ENCODE results near the gene ENDOD1.
"Not testable (repeated sequence)": the region's sequence is repeated elsewhere in the genome, so short reads cannot be mapped to it uniquely, and the experiment has no call there.

Gene ENDOD1

GRCh38 chr11:95104121-95104830 is 14.6 kb downstream of the ENDOD1 start:
- no peak for DNase-seq (ENCODE audit: low spot score)

DNA sequence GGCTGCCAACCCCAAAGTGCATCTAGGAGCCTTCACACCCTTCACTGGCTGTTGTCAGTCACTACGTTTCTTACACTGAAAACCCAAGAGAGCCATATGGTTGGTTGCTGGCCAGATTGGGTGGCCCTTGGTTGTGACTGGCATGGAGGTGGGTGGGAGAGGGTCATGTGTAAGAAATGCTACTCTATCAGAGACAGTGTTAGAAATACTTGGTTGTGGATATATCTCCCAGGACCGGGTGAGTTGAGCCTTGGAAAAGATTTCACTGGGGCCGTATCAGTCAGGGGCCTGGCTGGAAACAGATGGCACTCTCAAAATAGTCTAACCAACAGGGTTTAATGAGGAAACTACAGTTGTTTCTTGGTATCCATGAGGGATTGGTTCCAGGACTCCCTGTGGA is 15.2 kb downstream of the ENDOD1 start:
- no peak for DNase-seq (ENCODE audit: low spot score)

DNA sequence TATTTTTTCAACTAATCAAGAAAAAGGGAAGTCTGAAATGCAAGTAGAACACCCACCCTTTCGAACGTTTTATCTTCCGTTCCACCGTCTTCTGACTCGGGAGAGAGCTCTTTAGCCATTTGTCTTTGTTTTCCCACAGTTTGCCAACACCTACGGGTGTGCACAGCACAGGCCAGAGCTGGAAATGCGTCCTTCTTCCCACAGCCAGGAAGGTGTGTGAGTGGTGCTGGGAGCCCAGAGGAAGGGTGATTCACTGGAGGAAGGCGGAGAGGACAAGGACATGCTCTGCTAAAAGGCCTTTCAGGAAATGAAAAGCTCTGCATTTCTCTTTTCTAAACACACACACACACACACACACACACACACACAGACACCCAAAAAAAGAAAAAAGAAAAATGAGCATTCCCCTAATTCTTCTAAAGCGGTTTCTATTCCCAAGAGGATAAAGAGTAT is 18.5 kb downstream of the ENDOD1 start:
- no peak for DNase-seq (ENCODE audit: low spot score)

DNA sequence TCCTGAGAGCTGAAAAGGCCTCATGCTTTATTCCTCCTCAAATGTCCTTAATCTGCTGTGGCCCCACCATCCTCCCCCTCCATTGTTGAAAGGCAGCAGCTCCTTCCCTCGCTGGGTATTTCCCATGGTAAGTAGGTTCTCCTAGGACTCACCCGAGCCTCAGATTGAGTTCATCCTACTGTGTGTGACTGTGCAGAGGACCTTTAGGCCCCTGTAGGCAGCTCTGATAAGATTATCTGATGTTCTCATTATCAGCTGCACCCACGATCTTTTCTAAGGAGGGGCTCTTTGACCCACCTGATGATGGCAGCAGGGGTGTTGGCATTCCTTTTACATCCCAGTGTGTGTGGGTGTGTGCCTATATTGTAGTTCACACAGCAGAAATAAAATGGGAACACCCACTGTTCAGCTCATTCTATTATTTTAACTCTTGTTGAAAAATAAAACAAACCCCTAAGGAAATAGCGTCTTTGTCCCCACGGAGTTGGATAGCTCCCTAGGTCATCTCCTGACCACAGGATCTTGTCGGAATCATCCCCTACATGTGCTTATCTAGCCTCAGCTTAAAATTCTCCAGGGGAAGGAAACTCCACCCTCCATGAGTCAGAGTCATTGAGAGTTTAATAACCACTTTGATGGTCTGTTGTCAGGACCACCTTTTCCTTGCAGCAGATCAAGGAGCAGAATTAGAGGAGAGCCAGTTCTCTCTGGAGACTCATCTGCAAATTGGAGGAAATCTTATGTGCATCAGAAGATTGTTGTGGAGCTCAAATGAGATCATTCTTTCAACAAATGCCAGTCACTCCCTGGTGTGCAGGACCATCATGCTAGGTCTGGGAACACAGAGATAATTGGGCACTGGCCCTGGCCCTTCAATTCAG is 19.3 kb downstream of the ENDOD1 start:
- no peak for DNase-seq (ENCODE audit: low spot score)

DNA sequence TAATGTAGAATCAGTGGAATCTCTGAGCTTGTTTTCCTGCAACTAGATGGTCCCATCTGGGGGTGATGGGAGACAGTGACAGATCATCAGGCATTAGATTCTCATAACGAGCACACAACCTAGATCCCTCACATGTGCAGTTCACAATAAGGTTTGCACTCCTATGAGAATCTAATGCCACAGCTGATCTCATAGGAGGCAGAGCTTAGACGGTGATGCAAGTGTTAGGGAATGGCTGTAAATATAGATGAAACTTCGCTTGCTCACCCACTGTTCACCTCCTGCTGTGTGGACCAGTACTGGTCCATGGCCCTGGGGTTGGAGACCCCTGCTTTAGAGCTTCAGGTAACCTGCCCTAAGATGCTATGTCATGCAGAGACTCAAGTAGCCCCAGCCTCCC is 21.8 kb downstream of the ENDOD1 start:
- DNase-seq (ENCODE audit: low spot score) = not testable (repeated sequence)

GRCh38 chr11:95111923-95112540 is 22.4 kb downstream of the ENDOD1 start:
- DNase-seq (ENCODE audit: low spot score) = no peak

- no peak for DNase-seq (ENCODE audit: low spot score)
Measured at GRCh38 chr11:95115597-95115996, 26.0 kb downstream of the ENDOD1 start.

DNA sequence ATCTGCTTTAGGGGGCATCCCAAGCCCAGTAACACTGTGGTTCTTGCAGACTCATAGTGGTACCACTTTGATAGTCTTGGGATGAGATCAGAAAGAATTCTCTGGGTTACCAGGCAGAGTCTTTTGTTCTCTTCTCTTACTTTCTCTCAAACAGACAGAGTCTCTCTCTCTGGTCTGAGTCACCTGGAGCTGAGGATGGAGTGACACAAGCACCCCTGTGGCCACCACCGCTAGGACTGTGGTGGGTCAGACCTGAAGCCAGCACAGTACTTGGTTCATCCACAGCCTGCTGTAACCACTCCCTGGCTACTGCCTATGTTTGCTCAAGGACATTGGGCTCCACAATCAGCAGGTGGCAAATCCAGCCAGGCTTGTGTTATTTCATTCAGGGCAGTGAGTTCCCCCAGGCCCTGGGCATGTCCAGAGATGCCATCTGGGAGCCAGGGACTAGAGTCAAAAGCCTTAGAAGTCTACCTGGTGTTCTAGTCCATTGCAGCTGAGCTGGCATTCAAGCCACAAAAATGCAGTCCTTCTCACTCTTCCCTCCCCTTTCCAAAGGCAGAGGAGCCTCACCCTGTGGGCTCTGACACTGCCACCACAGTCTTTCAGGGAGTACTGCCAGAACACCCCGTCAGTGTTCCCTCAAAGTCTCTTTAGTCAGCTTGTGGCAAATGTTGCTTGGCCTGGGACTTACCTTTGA is 29.9 kb downstream of the ENDOD1 start:
- no peak for DNase-seq (ENCODE audit: low spot score)

DNA sequence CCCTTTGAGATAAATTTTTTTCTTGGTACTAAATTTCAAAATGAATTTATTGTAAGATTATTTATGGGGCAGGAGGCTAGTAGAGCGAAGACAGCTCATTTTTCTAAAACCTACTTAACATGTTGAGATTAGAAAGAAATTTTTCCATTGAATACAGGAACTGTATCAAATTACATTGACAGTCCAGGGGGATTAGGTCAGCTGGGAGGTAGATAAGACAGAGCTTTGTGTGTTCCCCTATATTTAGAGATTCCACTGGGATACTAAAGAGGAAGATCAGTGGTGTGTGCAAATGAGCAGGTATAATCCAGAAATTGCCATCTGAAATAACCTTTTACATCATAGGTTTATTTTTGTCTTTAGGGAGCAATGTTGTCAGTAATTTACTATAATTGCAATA is 32.1 kb downstream of the ENDOD1 start:
- DNase-seq (ENCODE audit: low spot score) = no peak

DNA sequence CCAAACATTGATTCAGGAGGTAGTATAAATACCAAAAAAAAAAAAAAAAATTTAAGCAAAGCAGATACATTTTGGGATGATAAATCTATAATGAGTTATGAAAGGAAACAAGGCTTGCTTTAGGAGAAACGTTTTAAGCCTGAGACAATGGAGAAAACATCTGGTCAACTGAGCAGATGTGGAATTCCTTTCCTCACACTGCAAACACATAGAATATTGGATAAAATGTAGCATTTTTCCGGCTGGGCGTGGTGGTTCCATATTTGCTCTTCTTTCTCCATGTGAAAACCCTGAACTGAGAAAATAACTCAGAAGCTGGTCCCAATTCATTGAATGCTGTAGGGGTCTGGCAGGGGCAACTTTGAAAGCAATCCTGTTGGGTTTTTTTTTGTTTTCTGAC is 33.9 kb downstream of the ENDOD1 start:
- no peak for DNase-seq (ENCODE audit: low spot score)

DNA sequence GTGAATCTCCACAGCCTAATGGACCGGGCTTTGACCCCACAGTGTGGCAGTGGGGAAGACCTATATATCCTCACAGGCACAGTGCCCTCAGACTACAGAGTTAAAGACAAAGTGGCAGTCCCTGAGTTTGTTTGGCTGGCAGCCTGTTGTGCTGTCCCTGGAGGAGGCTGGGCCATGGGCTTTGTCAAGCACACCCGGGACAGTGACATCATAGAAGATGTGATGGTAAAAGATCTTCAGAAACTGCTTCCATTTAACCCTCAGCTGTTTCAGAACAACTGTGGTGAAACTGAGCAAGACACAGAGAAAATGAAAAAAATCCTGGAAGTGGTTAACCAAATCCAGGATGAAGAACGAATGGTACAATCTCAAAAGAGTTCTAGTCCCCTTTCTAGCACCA is 39.0 kb downstream of the ENDOD1 start:
- DNase-seq (ENCODE audit: low spot score) = no peak

DNA sequence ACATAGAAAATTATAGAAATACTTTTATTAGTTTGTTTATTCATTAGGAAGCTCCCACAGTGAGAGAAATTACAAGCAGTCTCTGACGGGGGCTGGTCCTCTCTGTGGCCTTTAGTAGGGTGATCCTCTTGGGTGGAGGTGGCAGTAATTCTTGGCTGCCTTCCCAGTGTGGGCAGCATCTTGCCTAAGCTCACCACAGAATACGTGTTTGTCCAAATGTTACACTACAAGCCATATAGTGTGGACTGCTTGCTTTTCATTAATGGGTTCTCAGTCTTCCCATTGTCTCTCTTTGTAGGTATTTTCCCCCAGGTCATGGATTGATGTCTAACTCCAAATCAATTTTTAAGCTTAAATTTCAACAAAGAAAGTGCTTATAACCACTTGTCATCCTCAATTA is 43.3 kb downstream of the ENDOD1 start:
- no peak for DNase-seq (ENCODE audit: low spot score)

DNA sequence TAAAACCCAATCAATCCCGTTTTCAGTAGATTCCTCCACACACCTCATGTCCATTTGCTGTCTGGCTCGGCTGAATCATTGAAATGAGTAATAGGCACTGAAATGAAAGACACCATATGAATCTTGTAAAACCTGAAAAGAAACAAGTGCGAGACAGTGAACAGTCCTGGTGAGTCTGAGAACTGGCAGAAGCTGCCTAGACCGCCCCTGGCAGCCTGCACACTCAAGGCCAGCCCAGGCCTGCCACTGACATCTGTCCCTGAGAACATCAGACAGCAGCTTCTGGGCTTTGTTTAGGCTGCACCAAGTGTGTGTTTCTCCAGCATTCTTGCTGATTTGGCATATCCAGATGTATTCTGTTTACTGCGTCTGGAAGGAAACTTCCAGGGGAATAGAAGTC is 44.8 kb downstream of the ENDOD1 start:
- DNase-seq (ENCODE audit: low spot score) = peak; percentile 69

GRCh38 chr11:95135155-95135554 is 45.5 kb downstream of the ENDOD1 start:
- no peak for DNase-seq (ENCODE audit: low spot score)

DNA sequence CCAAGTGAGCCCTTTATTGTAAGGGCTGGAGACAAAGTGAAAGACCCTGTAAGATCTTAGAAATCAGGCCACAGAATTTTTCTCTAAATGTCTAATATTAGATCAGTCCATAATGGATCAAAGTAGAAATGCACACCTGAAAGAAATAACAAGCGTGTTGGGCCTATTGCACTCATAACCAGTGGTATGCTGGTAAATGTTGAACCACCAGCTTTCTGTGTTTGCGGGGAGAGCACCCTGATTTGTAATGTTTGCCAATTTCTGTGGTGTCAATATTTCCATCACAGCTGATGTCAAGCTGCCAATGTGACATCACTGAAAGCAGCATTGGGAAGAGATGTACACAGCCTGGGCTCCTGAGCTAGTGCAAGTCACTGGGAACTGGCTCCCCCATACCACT is 46.2 kb downstream of the ENDOD1 start:
- no peak for DNase-seq (ENCODE audit: low spot score)

GRCh38 chr11:95136747-95137146 is 47.1 kb downstream of the ENDOD1 start:
- not testable (repeated sequence) for DNase-seq (ENCODE audit: low spot score)

DNA sequence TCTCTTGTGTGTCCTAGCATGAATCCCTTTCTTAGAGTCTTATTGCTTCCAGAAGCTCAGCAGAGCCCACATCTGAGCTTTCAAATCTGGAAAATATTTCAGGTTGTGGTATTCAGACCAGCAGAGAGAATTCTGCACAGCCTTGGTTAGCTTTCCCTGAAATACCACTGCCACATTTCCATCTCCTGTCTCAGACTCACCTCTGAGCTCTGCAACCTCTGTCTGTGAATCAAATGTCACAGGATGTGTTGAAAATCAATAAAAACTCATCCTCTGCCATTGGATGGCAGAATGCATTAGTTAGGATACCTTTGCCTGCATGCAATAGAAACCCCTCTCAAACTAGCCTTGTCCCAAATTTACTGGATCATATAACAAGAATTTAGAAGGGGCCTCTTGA is 47.7 kb downstream of the ENDOD1 start:
- no peak for DNase-seq (ENCODE audit: low spot score)

- DNase-seq (ENCODE audit: low spot score) = no peak
Measured at GRCh38 chr11:95138448-95138847, 48.8 kb downstream of the ENDOD1 start.

DNA sequence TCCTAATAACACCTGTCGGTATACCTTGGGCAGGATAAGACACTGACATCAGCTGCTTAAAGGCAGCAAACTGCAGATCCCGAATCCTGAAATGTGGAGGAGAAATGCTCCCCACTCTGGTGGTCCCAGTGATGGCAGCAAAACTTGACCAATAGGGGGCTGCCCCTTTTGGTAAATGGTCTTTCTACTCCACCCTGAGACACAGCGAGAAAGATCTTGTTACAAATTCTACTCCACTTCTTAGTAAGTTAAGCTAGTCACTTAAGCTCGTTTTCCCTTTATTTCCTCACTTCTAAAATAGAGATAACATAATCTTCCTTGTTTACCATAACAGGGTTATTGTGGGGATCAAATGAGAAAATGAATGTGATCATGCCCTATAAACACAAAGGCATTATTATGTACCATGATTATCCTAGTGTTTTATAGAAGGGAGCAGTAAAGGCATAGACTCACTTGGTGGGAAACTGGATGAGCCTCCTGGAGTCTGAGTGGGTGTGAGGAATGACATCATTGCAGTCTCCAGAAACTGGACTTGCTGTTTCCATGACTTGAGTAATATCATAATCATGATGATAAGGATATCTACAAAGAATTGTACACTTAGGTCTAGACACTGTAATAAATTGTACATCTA is 50.9 kb downstream of the ENDOD1 start:
- DNase-seq (ENCODE audit: low spot score) = no peak

GRCh38 chr11:95142431-95142830 is 52.8 kb downstream of the ENDOD1 start:
- no peak for DNase-seq (ENCODE audit: low spot score)

DNA sequence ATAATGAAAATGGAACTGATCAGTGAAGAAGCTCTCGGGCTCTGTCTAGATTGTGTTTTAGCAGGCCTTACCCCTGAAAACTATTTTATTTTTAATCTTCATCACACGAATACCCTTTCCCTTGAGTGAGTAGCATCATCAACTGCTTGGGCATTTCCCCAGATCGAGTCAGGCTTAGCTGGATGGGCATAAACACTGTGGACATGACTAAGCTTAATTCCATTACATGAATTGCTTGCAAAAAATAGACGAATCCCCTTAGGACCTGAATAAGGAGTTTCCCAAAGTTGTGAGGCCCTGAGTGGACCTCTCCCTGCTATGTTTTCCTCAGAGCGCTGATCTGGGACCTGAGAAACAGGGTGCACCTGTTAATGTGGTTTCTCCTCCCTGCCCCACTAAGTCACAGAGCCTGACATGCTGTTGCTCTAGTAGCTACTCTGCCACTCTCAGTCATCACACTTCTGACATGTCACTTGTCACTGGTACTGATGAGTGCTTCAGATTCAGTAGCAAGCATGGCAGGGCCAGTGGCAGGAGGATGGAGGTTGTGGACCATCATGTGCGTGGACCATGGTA is 53.5 kb downstream of the ENDOD1 start:
- DNase-seq (ENCODE audit: low spot score) = peak; percentile 53

Data from AG20443 (cell line).